ENCODE data around the gene ICAM2. TPM values are rescaled to one million over a fixed set of nuclear protein-coding genes. Genes with fewer than 3 reads are reported as not detected.

The ICAM2 gene
- 0.87 TPM in 1 of 2 replicates, not detected in the other for total RNA-seq (2014; rRNA removed; shearing (Covaris generic))

- Histone ChIP-seq H3K27ac (no peak within 1 kb of the TSS), H3K27me3 (replicated peaks) (peaks cover 3% of the 10 kb centered on the region; the same call in 1 of the 2 replicates), H3K36me3 (no peaks in the 10 kb centered on the region), H3K9me3 (replicated peaks) (no peaks in the 10 kb centered on the region), H3K4me3 (peak within 1 kb of the TSS; percentile 12), H3K4me1 (replicated peaks) (no peaks in the 10 kb centered on the region)
- no peak for DNase-seq (ENCODE audit: low read depth in 1 of 2, low spot score in 2 of 2)
Observed at GRCh38 chr17:64020056-64020766, at the start of gene ICAM2. TSS of gene ICAM2 (minus strand) at chr17:64020633. CDS start at chr17:64006691, 13,942 bp downstream.

- no peak for DNase-seq (ENCODE audit: low read depth in 1 of 2, low spot score in 2 of 2)
- Histone ChIP-seq H3K27ac (no peak overlapping the region), H3K9me3 (replicated peaks) (peaks cover 16% of the 10 kb centered on the region), H3K36me3 (peaks cover 32% of the 10 kb centered on the region), H3K4me1 (replicated peaks) (no peaks in the 10 kb centered on the region), H3K27me3 (replicated peaks) (no peaks in the 10 kb centered on the region), H3K4me3 (no peak overlapping the region)
Observed at GRCh38 chr17:64070213-64070612, 49.8 kb upstream of the ICAM2 start.

GRCh38 chr17:64069143-64069542, 48.7 kb upstream of the ICAM2 start:
- no peak for DNase-seq (ENCODE audit: low read depth in 1 of 2, low spot score in 2 of 2)
- Histone ChIP-seq H3K36me3 (peaks cover 29% of the 10 kb centered on the region), H3K9me3 (replicated peaks) (peaks cover 16% of the 10 kb centered on the region), H3K27ac (no peak overlapping the region), H3K27me3 (replicated peaks) (no peaks in the 10 kb centered on the region), H3K4me3 (no peak overlapping the region), H3K4me1 (replicated peaks) (no peaks in the 10 kb centered on the region)

GRCh38 chr17:64067657-64068056, 47.2 kb upstream of the ICAM2 start:
- no peak for DNase-seq (ENCODE audit: low read depth in 1 of 2, low spot score in 2 of 2)
- Histone ChIP-seq H3K4me1 (replicated peaks) (no peaks in the 10 kb centered on the region), H3K36me3 (peaks cover 29% of the 10 kb centered on the region), H3K27ac (no peak overlapping the region), H3K9me3 (replicated peaks) (peaks cover 16% of the 10 kb centered on the region), H3K4me3 (no peak overlapping the region), H3K27me3 (replicated peaks) (no peaks in the 10 kb centered on the region)

- DNase-seq (ENCODE audit: low read depth in 1 of 2, low spot score in 2 of 2): no peak
- Histone ChIP-seq H3K27ac (no peak overlapping the region), H3K4me1 (replicated peaks) (no peaks in the 10 kb centered on the region), H3K27me3 (replicated peaks) (no peaks in the 10 kb centered on the region), H3K9me3 (replicated peaks) (peaks cover 16% of the 10 kb centered on the region), H3K36me3 (peaks cover 26% of the 10 kb centered on the region), H3K4me3 (no peak overlapping the region)
Observed at GRCh38 chr17:64066716-64067115, 46.3 kb upstream of the ICAM2 start.

GRCh38 chr17:64065161-64065560, 44.7 kb upstream of the ICAM2 start:
- H3K4me1 ChIP-seq (replicated peaks): peaks cover 7% of the 10 kb centered on the region

GRCh38 chr17:64064331-64064730, 43.9 kb upstream of the ICAM2 start:
- H3K27me3 ChIP-seq (replicated peaks): no peaks in the 10 kb centered on the region
- no peak for DNase-seq (ENCODE audit: low read depth in 1 of 2, low spot score in 2 of 2)
- H3K9me3 ChIP-seq (replicated peaks): peaks cover 10% of the 10 kb centered on the region
- no peak overlapping the region for H3K27ac ChIP-seq
- H3K4me1 ChIP-seq (replicated peaks): peaks cover 7% of the 10 kb centered on the region
- peaks cover 14% of the 10 kb centered on the region; the same call in 1 of the 2 replicates for H3K36me3 ChIP-seq
- H3K4me3 ChIP-seq: no peak overlapping the region

More at GRCh38 chr17:64065161-64065560, 44.7 kb upstream of the ICAM2 start:
- Histone ChIP-seq H3K9me3 (replicated peaks) (peaks cover 16% of the 10 kb centered on the region), H3K27ac (no peak overlapping the region), H3K27me3 (replicated peaks) (no peaks in the 10 kb centered on the region), H3K36me3 (peaks cover 15% of the 10 kb centered on the region; the same call in 1 of the 2 replicates), H3K4me3 (no peak overlapping the region)
- no peak for DNase-seq (ENCODE audit: low read depth in 1 of 2, low spot score in 2 of 2)

GRCh38 chr17:64063766-64064224, 43.4 kb upstream of the ICAM2 start:
- H3K9me3 ChIP-seq (replicated peaks): 0 out of 2 replicates have a peak, but pooled peaks cover 5% of the 10 kb centered on the region
- no peak for DNase-seq (ENCODE audit: low read depth in 1 of 2, low spot score in 2 of 2)

GRCh38 chr17:64063088-64063487, 42.7 kb upstream of the ICAM2 start:
- no peak for DNase-seq (ENCODE audit: low read depth in 1 of 2, low spot score in 2 of 2)
- no peak overlapping the region for H3K27ac ChIP-seq
- H3K4me3 ChIP-seq: no peak overlapping the region
- H3K9me3 ChIP-seq (replicated peaks): no peaks in the 10 kb centered on the region
- H3K36me3 ChIP-seq: peaks cover 7% of the 10 kb centered on the region; the same call in 1 of the 2 replicates
- H3K4me1 ChIP-seq (replicated peaks): peaks cover 7% of the 10 kb centered on the region
- H3K27me3 ChIP-seq (replicated peaks): no peaks in the 10 kb centered on the region

More at GRCh38 chr17:64063766-64064224, 43.4 kb upstream of the ICAM2 start:
- Histone ChIP-seq H3K27me3 (replicated peaks) (no peaks in the 10 kb centered on the region), H3K4me3 (no peak overlapping the region), H3K4me1 (replicated peaks) (peaks cover 7% of the 10 kb centered on the region), H3K36me3 (peaks cover 12% of the 10 kb centered on the region; the same call in 1 of the 2 replicates), H3K27ac (no peak overlapping the region)

GRCh38 chr17:64061178-64061898, 40.9 kb upstream of the ICAM2 start:
- H3K9me3 ChIP-seq (replicated peaks): no peaks in the 10 kb centered on the region
- no peak overlapping the region for H3K4me3 ChIP-seq
- peaks cover 7% of the 10 kb centered on the region for H3K4me1 ChIP-seq (replicated peaks)
- no peak for DNase-seq (ENCODE audit: low read depth in 1 of 2, low spot score in 2 of 2)
- H3K27ac ChIP-seq: no peak overlapping the region
- no peaks in the 10 kb centered on the region for H3K27me3 ChIP-seq (replicated peaks)
- H3K36me3 ChIP-seq: peaks cover 6% of the 10 kb centered on the region; the same call in 1 of the 2 replicates

GRCh38 chr17:64060331-64060730, 39.9 kb upstream of the ICAM2 start:
- H3K36me3 ChIP-seq: peaks cover 6% of the 10 kb centered on the region; the same call in 1 of the 2 replicates
- no peak overlapping the region for H3K27ac ChIP-seq
- H3K4me1 ChIP-seq (replicated peaks): peaks cover 7% of the 10 kb centered on the region
- H3K4me3 ChIP-seq: no peak overlapping the region
- H3K9me3 ChIP-seq (replicated peaks): no peaks in the 10 kb centered on the region
- no peaks in the 10 kb centered on the region for H3K27me3 ChIP-seq (replicated peaks)
- DNase-seq (ENCODE audit: low read depth in 1 of 2, low spot score in 2 of 2): no peak

- H3K9me3 ChIP-seq (replicated peaks): no peaks in the 10 kb centered on the region
- H3K27ac ChIP-seq: no peak overlapping the region
- no peak overlapping the region for H3K4me3 ChIP-seq
- no peaks in the 10 kb centered on the region for H3K27me3 ChIP-seq (replicated peaks)
- DNase-seq (ENCODE audit: low read depth in 1 of 2, low spot score in 2 of 2): no peak
- peaks cover 7% of the 10 kb centered on the region for H3K4me1 ChIP-seq (replicated peaks)
- H3K36me3 ChIP-seq: peaks cover 6% of the 10 kb centered on the region; the same call in 1 of the 2 replicates
Observed at GRCh38 chr17:64059756-64060155, 39.3 kb upstream of the ICAM2 start.

- H3K4me1 ChIP-seq (replicated peaks): peaks cover 7% of the 10 kb centered on the region
- no peak for DNase-seq (ENCODE audit: low read depth in 1 of 2, low spot score in 2 of 2)
- no peaks in the 10 kb centered on the region for H3K27me3 ChIP-seq (replicated peaks)
- H3K27ac ChIP-seq: no peak overlapping the region
- H3K9me3 ChIP-seq (replicated peaks): no peaks in the 10 kb centered on the region
- H3K4me3 ChIP-seq: no peak overlapping the region
- H3K36me3 ChIP-seq: peaks cover 6% of the 10 kb centered on the region; the same call in 1 of the 2 replicates
Observed at GRCh38 chr17:64058621-64059020, 38.2 kb upstream of the ICAM2 start.
